ENCODE measurements around the gene PAK3.

GRCh38 chrX:111083081-111083480 lies 12.9 kb upstream of the PAK3 start:
- TF ChIP-seq CTCF (IDR thresholded peaks at IDR 0.05) = no peak
- TF ChIP-seq POLR2A (IDR thresholded peaks at IDR 0.05; ENCODE audit: low read depth) = no peak

Measured in esophagus muscularis mucosa (tissue), 3 donors.